GM12865 (cell line): ENCODE measurements around the gene KRT84.

Source experiments
- DNase-seq: peaks from one replicate; pipeline ENCODE4 v3.0.0; 2010; ENCODE audit warnings: low read depth
- H3K4me3 ChIP-seq: 2 replicates; pipeline ENCODE4 v1.5.1; 2011; ENCODE audit warnings: mild to moderate bottlenecking, low read depth, low read length, control low read depth
- CTCF ChIP-seq: IDR thresholded peaks from 2 replicates; pipeline ENCODE4 v1.5.1; 2011; ENCODE audit warnings: low read length, control low read depth, low read depth, inconsistent platforms; ENCODE audit not compliant: insufficient read depth; ENCODE audit errors: missing control alignments

Gene KRT84

GRCh38 chr12:52377266-52377665 is 8.2 kb downstream of the KRT84 start:
- no peak for DNase-seq
- no peak overlapping the region for H3K4me3 ChIP-seq
- TF ChIP-seq CTCF, result no peak

GRCh38 chr12:52372216-52373154 is 13.0 kb downstream of the KRT84 start:
- DNase-seq, result peak; percentile 69
- no peak overlapping the region for H3K4me3 ChIP-seq
- TF ChIP-seq CTCF, result peak; percentile 69

- no peak for TF ChIP-seq CTCF
- DNase-seq, result no peak
- no peak overlapping the region for H3K4me3 ChIP-seq
Observed at GRCh38 chr12:52371716-52372115, 13.7 kb downstream of the KRT84 start.

GRCh38 chr12:52370926-52371608 is 14.4 kb downstream of the KRT84 start:
- no peak overlapping the region for H3K4me3 ChIP-seq
- no peak for TF ChIP-seq CTCF
- no peak for DNase-seq

GRCh38 chr12:52369809-52370208 is 15.6 kb downstream of the KRT84 start:
- no peak for TF ChIP-seq CTCF

GRCh38 chr12:52369211-52369610 is 16.2 kb downstream of the KRT84 start:
- no peak for DNase-seq

More at GRCh38 chr12:52369809-52370208, 15.6 kb downstream of the KRT84 start:
- no peak overlapping the region for H3K4me3 ChIP-seq
- DNase-seq, result no peak

More at GRCh38 chr12:52369211-52369610, 16.2 kb downstream of the KRT84 start:
- TF ChIP-seq CTCF, result no peak
- no peak overlapping the region for H3K4me3 ChIP-seq
